ENCODE measurements around the gene CAMK2B.

Gene CAMK2B

DNA sequence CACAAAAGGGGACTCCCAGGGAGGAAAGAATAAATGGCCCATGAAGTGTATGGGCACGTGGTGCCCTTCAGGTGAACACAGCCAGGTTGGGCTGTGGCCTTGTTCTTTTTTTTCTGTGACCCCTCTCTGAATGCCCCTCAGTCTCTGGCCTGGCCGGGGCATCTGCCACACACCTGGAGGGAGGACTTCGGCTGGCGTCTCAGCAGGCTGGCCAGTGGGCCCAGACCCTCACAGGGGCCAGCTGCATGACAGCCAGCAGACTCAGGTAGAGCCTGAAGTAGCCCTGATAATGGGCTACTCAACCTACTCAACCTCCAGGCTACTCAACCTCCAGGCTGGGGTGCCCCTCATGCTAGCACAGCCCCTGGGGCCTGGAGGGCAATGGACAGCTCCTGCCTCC is 9.8 kb upstream of the CAMK2B start:
- no peaks in the 10 kb centered on the region for H3K79me2 ChIP-seq (ENCODE audit: control insufficient read depth, low read length)

DNA sequence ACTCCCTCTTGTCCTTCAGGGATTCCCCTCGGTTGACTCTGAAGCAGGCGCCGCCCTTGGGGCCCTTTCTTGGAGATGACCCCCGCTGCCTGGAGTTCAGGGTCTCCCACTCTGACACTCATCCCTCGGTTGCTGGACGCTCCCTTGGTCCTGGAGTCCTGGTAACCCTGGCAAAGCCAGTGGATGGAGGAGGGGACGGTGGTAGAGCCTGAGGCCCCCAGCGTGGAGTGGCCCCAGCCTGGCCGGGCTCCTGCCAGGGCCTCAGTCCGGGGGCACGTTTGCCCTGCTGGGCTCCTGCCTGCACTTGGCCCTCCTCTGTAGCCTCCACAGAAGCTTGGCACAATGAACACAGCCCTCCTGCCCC is 9.3 kb upstream of the CAMK2B start:
- peaks cover 10% of the 10 kb centered on the region for H3F3A ChIP-seq (ENCODE audit: control insufficient read depth, insufficient read depth)
- H3K4me1 ChIP-seq (ENCODE audit: control insufficient read depth, low read length) = peaks cover 14% of the 10 kb centered on the region
- no peaks in the 10 kb centered on the region for H4K20me1 ChIP-seq (ENCODE audit: control insufficient read depth, insufficient read depth, low read depth, low read length)
- no peak overlapping the region for H3K4me3 ChIP-seq (ENCODE audit: low read length)
- no peak overlapping the region for H3K4me2 ChIP-seq (ENCODE audit: low read length)
- no peak overlapping the region for H3K27ac ChIP-seq (ENCODE audit: low read depth, low read length)
- TF ChIP-seq EZH2phosphoT487 (IDR thresholded peaks at IDR 0.05; ENCODE audit: borderline replicate concordance, low read length) = no peak
- H3K9me3 ChIP-seq (ENCODE audit: control insufficient read depth, insufficient read depth, low read length) = no peaks in the 10 kb centered on the region
- H3K36me3 ChIP-seq (ENCODE audit: control insufficient read depth, low read length) = no peaks in the 10 kb centered on the region
- no peaks in the 10 kb centered on the region for H3K79me2 ChIP-seq (ENCODE audit: control insufficient read depth, low read length)
- H3K27me3 ChIP-seq (ENCODE audit: control insufficient read depth, low read length) = 0 out of 2 replicates have a peak, but pooled peaks cover 2% of the 10 kb centered on the region
- H3K9me2 ChIP-seq (replicated peaks; ENCODE audit: control insufficient read depth, low read length) = no peaks in the 10 kb centered on the region

More for the DNA sequence above, 9.8 kb upstream of the CAMK2B start:
- Histone ChIP-seq H3F3A (ENCODE audit: control insufficient read depth, insufficient read depth) (peaks cover 10% of the 10 kb centered on the region), H3K36me3 (ENCODE audit: control insufficient read depth, low read length) (no peaks in the 10 kb centered on the region), H3K9me3 (ENCODE audit: control insufficient read depth, insufficient read depth, low read length) (no peaks in the 10 kb centered on the region), H3K4me1 (ENCODE audit: control insufficient read depth, low read length) (peaks cover 14% of the 10 kb centered on the region), H4K20me1 (ENCODE audit: control insufficient read depth, insufficient read depth, low read depth, low read length) (no peaks in the 10 kb centered on the region), H3K9me2 (replicated peaks; ENCODE audit: control insufficient read depth, low read length) (no peaks in the 10 kb centered on the region), H3K27ac (ENCODE audit: low read depth, low read length) (no peak overlapping the region), H3K27me3 (ENCODE audit: control insufficient read depth, low read length) (0 out of 2 replicates have a peak, but pooled peaks cover 2% of the 10 kb centered on the region), H3K4me3 (ENCODE audit: low read length) (no peak overlapping the region), H3K4me2 (ENCODE audit: low read length) (no peak overlapping the region)
- TF ChIP-seq, protein P1, sequence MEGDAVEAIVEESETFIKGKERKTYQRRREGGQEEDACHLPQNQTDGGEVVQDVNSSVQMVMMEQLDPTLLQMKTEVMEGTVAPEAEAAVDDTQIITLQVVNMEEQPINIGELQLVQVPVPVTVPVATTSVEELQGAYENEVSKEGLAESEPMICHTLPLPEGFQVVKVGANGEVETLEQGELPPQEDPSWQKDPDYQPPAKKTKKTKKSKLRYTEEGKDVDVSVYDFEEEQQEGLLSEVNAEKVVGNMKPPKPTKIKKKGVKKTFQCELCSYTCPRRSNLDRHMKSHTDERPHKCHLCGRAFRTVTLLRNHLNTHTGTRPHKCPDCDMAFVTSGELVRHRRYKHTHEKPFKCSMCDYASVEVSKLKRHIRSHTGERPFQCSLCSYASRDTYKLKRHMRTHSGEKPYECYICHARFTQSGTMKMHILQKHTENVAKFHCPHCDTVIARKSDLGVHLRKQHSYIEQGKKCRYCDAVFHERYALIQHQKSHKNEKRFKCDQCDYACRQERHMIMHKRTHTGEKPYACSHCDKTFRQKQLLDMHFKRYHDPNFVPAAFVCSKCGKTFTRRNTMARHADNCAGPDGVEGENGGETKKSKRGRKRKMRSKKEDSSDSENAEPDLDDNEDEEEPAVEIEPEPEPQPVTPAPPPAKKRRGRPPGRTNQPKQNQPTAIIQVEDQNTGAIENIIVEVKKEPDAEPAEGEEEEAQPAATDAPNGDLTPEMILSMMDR (IDR thresholded peaks at IDR 0.05; ENCODE audit: low read depth, low read length, poor library complexity, severe bottlenecking) = no peak
- no peak for TF ChIP-seq EZH2phosphoT487 (IDR thresholded peaks at IDR 0.05; ENCODE audit: borderline replicate concordance, low read length)

DNA sequence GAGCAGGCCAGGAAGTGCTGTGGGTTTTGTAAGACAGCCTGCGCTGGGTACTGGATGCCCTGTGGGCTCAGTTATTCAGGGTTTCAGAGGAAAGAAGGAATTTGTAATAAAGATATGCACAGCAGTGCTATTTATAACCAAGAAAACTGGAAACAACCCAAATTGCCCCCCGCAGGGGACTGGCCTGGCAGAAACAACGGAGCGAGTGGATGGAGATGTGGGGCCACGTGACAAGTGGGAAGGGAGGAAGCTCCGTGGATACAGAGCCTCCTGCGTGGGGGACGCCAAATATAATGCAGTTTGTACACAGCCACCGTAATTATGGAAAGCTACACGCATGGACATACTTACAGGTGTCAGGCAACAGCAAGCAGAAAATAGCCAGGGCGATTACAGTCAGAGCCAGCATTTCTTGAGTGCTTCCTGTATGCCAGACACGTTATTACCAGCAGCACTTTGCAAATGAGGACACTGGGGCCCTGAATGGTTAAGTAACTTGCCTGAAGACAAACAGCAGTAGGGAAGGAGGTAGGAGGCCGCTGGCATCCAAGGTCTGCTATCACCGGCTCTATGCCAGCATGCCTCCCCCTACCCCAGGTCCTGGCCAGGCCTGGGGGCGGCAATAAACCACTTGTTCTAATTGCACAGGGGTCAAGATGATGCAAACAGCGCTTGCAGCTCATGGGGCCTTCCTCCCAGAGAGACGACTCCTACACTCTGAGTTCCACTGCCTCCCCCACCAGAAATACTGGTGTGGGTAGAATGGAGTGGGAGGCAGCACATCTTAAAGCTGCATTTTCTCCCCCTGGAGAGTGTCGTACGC is 8.7 kb upstream of the CAMK2B start:
- H3K4me1 ChIP-seq (ENCODE audit: control insufficient read depth, low read length) = peaks cover 11% of the 10 kb centered on the region
- no peaks in the 10 kb centered on the region for H3K9me3 ChIP-seq (ENCODE audit: control insufficient read depth, insufficient read depth, low read length)
- TF ChIP-seq, protein P1 (IDR thresholded peaks at IDR 0.05; ENCODE audit: low read depth, low read length, poor library complexity, severe bottlenecking) = no peak
- no peak for TF ChIP-seq EZH2phosphoT487 (IDR thresholded peaks at IDR 0.05; ENCODE audit: borderline replicate concordance, low read length)
- H3K9me2 ChIP-seq (replicated peaks; ENCODE audit: control insufficient read depth, low read length) = no peaks in the 10 kb centered on the region
- no peaks in the 10 kb centered on the region for H4K20me1 ChIP-seq (ENCODE audit: control insufficient read depth, insufficient read depth, low read depth, low read length)
- 0 out of 2 replicates have a peak, but pooled peaks cover 2% of the 10 kb centered on the region for H3K27me3 ChIP-seq (ENCODE audit: control insufficient read depth, low read length)
- H3K79me2 ChIP-seq (ENCODE audit: control insufficient read depth, low read length) = no peaks in the 10 kb centered on the region
- H3K27ac ChIP-seq (ENCODE audit: low read depth, low read length) = no peak overlapping the region
- H3K4me2 ChIP-seq (ENCODE audit: low read length) = no peak overlapping the region
- H3K4me3 ChIP-seq (ENCODE audit: low read length) = no peak overlapping the region
- H3F3A ChIP-seq (ENCODE audit: control insufficient read depth, insufficient read depth) = peaks cover 10% of the 10 kb centered on the region
- no peaks in the 10 kb centered on the region for H3K36me3 ChIP-seq (ENCODE audit: control insufficient read depth, low read length)

DNA sequence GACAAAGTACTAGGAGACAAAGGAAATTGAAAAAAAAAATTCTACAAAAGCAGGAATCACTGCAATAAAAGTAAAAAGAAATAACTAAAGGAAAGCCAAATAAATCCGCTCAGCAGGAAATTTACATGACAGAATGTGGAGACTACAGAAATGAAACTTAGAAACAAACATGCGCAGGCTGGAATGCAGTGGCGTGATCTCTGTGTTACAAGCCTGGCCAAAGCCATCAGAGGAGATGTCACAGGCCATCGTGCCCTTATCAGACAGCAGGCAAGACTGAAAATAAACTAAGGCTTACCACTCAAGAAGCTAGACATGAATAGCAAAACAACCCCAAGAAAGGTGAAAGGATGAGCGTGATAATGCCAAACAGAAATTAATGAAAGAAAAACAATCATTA is 6.3 kb upstream of the CAMK2B start:
- no peaks in the 10 kb centered on the region for H3K9me2 ChIP-seq (replicated peaks; ENCODE audit: control insufficient read depth, low read length)
- no peaks in the 10 kb centered on the region for H3F3A ChIP-seq (ENCODE audit: control insufficient read depth, insufficient read depth)
- no peak overlapping the region for H3K4me2 ChIP-seq (ENCODE audit: low read length)
- TF ChIP-seq, protein P1 (IDR thresholded peaks at IDR 0.05; ENCODE audit: low read depth, low read length, poor library complexity, severe bottlenecking) = no peak
- TF ChIP-seq EZH2phosphoT487 (IDR thresholded peaks at IDR 0.05; ENCODE audit: borderline replicate concordance, low read length) = no peak
- no peaks in the 10 kb centered on the region for H4K20me1 ChIP-seq (ENCODE audit: control insufficient read depth, insufficient read depth, low read depth, low read length)
- no peak overlapping the region for H3K4me3 ChIP-seq (ENCODE audit: low read length)
- no peaks in the 10 kb centered on the region for H3K79me2 ChIP-seq (ENCODE audit: control insufficient read depth, low read length)
- H3K4me1 ChIP-seq (ENCODE audit: control insufficient read depth, low read length) = no peaks in the 10 kb centered on the region
- no peaks in the 10 kb centered on the region for H3K36me3 ChIP-seq (ENCODE audit: control insufficient read depth, low read length)
- H3K27me3 ChIP-seq (ENCODE audit: control insufficient read depth, low read length) = peaks cover 10% of the 10 kb centered on the region
- H3K27ac ChIP-seq (ENCODE audit: low read depth, low read length) = no peak overlapping the region
- H3K9me3 ChIP-seq (ENCODE audit: control insufficient read depth, insufficient read depth, low read length) = no peaks in the 10 kb centered on the region
